Activated CD4-positive, alpha-beta T cell treated with anti-CD3 and anti-CD28 coated beads, Interleukin-2, amount 50 U/mL, for 24 hours (primary cell): ENCODE results near the gene CENPU.
"Not testable (repeated sequence)": the region's sequence is repeated elsewhere in the genome, so short reads cannot be mapped to it uniquely, and the experiment has no call there.

Source experiments
- DNase-seq, 2 donors: peaks; one replicate each; pipeline ENCODE4 v3.0.0-alpha.2; 2020; ENCODE audit warnings: low read depth in 1 of 2, low spot score in 1 of 2

The CENPU gene, protein sequence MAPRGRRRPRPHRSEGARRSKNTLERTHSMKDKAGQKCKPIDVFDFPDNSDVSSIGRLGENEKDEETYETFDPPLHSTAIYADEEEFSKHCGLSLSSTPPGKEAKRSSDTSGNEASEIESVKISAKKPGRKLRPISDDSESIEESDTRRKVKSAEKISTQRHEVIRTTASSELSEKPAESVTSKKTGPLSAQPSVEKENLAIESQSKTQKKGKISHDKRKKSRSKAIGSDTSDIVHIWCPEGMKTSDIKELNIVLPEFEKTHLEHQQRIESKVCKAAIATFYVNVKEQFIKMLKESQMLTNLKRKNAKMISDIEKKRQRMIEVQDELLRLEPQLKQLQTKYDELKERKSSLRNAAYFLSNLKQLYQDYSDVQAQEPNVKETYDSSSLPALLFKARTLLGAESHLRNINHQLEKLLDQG

DNA sequence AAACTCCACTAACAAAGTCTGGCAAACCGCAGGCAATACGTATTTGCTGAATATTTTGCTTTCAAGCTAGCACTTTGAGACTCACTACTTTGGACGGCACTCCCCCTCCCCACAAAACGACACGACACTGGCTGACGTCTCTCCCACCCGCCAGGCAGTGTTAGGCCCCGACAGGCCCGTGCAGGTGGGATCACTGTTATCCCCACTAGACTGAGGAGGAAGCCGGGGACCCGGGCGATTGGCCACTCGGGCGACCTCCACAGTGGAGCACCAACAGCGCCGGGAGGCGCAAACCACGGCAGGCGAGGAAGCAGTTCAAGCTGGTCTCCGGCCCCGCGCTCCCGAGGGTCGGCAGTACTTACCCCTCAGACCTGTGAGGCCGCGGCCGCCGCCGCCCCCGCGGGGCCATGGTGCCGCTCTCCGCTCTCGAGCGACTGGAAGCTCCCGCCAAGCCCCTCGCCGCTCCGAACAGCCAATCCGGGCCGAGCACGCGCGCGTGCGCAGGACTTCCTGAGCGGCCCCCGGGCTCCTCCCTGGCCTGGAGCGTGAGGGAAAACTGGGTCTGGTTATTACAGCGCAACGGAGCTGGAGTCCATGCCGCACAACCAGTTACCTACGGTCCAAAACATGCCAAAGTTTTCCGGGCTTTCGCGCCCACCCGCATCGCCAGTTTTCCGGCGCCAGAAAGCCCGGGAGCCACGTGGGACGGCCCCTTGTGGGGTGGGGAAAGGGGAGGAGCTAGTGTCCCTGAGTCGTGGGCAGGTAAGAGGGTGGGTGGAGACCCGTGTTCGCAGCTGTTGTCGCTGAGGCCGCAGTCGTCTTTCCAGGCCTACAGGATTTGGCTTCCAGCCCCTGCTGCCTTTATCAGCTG, at the start of gene CENPU:
Gene CENPU (minus strand): TSS at position 443 of the 871 bp plus-strand sequence. CDS start 34 bp downstream, at position 409.
- DNase-seq: peak; percentile 91 to 93

DNA sequence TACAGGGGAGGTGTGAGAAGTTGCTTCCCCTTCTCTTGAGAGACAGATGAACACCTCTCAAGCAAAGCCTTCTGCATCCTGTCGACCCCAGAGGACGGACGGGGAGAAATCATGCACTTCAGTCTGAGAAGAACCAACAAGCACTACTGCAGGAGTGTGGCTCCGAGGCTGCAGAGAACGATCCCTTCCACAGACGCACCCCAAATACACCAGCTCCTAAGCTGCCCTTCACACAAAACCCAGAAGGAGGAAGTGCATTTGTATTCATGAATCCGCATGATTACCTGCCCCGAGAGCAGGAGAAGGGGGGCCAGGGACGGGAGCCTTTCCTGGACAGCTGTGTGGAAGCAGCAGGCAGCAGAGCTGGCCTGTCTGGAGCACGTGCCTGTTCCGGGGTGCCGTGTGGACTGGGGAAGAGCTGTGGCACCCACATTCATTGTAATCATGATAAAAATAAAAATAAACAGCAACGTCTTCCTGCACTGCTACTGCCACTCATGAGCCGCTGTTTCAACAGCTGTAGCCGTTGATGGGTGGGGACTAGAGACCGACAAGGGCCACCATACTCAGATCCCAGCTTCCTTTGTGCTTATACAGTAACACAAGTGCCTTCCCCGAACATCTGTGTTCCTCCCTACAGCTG, 49.0 kb upstream of the CENPU start:
- DNase-seq: no peak

DNA sequence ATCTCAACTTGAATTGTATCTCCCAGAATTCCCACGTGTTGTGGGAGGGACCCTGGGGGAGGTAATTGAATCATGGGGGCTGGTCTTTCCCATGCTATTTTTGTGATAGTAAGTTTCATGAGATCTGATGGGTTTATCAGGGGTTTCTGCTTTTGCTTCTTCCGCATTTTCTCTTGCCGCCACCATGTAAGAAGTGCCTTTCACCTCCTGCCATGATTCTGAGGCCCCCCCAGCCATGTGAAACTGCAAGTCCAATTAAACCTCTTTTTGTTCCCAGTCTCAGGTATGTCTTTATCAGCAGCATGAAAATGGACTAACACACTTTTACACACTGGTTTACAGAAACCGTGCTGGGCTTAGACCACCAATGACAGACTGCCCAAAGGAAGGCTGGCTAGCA, 45.3 kb upstream of the CENPU start:
- not testable (repeated sequence) for DNase-seq

DNA sequence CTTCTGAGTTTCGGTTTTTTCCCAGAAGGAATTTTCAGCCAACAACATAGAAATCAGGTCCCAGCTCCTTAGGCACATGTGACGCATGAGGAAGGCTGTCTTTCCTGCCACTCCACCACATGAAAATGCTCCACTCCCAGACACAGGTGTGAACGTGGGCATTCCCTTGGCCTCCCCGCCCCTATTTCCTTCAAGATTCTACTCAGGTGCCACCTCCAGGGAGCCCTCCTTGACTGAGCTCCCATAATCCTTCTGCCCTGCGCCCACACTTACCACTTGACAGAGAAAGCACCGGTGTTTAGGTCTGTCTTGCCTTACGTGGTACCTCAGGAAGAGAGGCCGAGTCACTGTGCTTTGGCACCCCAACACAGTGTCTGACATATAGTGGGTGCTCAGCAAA, 44.4 kb upstream of the CENPU start:
- no peak for DNase-seq

DNA sequence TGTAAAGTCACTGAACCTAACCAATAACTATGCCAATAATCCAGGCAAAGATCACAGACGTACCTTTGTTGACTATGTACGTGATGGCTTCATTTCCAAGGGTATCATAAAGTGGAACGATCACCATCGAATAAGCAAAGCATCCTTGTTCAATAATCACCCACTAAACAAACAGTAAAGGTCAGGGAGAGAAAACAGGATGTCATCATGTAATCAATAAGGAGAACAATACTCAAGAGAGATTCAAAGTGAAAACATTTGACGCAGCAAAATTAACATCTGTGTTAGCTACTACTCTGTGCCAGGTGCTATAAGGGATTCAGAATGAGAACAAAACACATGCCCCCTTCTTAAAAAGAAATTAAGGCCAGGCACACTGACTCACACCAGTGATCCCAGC, 42.9 kb upstream of the CENPU start:
- DNase-seq: no peak

DNA sequence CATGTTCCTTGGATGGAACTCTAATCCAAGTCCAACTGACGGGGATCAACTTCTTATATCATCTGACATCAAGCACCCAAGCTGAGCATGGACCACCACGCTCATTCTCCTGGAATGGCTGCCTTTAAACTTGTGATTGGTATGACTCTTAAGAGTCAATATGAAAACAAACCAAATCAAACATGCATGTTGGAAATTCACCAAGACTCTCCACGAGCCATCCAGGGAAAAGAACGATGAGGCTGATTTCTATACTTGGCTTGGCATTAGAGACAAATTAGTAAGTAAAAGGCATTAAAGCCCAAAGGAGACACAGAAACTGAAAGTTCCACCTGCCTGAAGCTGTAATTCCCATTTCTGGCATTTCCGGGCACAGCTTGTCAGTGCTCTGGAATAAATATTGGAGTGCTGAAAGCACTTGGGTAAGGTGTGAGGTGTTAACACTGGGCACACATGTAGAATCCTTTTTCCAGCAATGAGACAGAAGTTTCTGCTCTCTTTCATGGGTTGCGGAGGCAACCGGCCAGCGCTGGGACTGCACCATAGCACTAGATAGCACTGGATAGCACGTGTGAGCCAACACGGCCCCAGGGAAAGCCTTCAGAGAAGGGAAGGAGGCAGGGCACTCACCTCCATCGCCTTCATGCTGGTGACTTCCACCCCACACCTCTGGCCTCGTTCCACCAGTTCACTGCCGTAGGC, 42.1 kb upstream of the CENPU start:
- DNase-seq: no peak

DNA sequence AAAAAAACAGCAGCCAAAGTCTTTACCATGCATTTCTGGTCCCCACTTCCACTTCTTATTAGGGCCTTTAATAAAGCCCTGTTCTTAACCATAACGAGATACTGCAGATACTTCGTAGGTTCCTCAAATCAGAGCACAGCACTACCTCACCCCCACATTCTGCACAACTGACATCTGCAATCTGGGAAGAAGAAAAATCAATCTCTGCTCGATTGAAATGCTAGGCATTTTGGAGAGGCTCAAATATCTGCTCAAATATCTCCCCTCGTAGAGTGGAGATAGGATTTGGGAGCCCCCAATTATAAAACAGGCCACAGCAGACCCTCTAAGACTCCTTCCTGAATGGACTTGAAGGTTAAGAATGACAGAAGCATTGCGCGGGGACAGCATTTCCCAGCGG, 40.3 kb upstream of the CENPU start:
- no peak for DNase-seq

DNA sequence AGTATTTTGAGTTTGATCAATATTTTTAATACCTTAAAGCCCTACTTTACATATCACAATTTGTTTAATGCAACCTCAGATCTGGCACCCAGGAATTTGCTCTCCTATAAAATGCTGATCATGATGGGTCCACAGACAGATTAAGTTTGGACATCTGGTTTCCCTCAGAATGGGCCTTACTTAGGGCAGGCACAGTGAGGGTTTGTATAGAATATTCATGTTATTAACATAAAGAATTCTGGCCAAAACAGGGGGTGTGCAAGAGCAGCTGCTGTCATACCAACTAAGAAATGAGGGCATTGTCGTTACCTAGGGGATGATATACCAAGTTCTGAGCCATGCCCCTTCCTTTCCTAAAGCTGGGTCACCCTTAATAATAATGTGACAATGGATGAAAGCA, 37.5 kb upstream of the CENPU start:
- no peak for DNase-seq

DNA sequence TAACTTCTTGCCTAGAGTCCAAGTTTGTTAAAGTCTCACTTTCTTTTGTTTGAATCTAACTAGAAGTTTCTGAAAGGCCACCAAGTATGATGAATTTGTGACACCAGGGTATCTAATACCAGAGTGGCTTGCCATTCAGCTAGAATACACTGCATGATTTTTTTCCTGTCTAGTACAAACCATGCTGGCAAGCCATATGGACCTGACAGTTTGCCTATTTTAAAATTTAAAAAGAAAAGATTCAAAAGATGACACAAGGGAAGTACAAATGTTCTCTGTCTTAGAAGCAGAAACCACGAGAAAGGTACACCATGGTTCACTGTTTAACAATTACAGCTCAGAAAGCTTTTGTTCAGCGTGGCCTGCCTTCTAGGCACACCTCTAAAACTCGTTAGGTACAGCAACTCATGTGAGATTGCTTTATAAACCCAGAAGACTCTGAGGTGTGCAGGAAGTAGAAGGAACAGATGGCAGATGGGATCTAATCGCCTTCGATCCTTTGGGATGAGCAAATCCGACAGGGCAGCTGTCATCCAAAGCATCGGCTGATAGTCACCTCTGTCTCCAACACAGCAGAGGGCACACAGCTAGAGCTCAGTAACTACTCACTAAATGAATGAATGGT, 35.4 kb upstream of the CENPU start:
- no peak for DNase-seq

DNA sequence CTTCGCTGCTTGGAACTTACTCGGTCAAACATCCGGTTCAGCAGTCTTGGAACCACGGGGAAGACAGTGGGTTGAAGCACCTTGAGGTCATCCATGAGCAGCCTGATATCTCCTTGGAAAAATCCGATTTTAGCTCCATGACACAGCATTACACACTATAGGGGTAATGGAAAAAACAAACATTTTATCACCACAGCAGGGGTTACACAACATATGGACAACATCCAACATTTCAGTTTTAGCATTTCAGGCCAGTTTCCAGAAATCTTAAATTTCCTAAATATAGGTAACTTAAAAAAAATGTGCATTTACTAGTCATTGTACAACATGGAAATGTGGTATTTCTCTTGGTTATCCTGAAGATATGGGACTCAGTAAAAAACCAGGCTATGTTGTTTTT, 34.4 kb upstream of the CENPU start:
- DNase-seq: no peak

DNA sequence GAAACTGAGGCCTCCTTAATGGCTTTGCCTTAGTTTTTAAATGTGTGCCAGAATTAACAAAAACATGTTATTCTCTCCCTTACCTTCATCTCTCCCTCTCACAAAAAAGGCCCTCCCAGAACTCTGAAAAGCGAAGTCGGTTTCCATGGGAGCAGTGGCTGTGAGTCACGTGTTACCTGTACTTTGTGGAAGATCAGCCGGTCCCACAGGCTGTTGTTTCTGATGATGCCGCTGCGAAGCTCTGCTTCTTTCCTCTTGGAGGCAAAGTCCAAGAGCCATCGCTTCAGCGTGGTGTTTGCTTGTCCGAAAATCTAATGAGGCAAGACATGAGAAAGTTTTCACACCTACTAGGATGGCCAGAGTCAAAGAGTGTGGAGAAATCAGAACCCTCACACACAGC, 32.5 kb upstream of the CENPU start:
- DNase-seq: no peak

DNA sequence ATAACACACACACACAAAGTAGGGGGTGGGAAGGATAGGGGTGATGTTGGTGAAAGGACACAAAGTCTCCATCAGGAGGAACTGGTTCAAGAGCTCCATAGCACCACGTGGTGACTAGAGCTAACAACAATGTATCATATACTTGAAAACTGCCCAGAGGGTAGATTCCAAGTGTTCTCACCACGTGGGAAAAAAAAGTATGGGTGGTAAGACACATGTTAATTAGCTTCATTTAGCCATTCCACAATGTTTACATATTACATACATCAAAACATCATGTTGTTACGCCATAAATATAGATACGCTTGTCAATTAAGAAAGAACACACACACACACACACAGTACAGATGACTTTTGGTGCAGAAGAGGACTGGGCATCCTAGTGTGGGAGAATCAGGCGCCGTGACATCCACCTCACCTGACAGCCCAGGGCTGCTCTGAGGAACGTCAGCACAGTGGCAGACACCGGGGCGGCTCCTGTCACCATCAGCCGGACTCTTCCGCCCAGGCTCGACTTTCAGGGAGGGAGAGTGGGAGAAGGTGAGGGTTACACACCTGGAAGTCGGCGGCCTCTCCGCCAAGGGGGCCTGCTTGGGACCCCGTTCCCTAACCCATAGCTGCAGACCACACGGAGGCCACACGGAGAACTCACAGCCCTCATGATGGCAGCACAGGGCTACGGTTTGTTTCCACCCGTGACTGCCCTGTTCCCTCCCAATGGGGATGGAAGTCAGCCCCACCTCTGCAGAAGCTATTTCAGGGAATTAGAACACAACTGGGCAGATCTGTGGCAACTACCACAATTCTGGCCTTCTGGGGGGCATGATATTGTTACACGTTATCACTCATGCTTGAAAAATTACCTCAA, 31.8 kb upstream of the CENPU start:
- DNase-seq: no peak

DNA sequence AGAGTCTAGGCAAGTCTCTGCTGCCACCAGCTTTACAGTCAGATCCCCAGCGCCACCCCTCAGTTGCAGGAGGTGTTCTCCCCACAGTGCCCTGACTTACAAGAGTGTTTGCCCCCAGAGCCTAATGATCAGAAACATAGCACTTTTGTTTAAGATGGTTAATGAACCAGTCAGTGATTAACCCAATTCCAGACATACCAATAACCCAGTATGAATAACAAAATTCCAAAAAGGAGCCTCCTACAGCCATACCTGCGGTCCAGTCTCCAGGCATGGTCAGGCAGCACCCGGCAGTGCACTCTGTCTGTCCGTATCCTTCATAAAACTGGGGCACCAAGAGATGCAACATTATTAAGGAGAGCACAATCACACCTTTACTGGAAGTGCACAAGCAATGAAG, 30.7 kb upstream of the CENPU start:
- DNase-seq: no peak

DNA sequence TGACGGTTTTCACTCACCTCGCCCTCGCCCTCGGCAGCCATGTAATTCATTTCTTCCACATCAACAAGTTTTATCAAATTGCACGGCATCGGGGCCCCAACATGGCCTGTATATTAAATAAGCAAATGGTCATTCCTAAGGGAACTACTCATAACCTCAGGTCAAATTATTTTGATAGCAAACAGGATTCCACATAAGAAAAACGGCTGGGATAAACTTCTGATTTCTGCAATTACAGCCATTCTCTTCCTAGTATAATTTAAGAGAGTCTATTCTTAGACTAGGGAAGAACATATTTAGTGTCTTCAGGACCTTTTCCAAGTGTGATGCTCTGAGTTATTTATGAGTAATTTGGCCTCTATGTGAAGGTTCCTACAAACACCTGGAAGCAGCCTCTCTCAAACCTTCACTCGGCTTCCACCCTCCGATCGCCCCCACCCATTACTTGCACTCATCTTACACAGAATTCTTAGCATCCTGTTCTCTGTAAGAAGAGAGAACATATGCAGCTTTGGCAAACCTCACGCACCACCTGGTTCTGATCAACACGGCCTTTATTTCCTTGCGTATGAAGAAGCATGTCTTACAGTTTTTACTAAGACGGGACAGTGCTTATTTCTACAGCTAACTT, 29.4 kb upstream of the CENPU start:
- no peak for DNase-seq

DNA sequence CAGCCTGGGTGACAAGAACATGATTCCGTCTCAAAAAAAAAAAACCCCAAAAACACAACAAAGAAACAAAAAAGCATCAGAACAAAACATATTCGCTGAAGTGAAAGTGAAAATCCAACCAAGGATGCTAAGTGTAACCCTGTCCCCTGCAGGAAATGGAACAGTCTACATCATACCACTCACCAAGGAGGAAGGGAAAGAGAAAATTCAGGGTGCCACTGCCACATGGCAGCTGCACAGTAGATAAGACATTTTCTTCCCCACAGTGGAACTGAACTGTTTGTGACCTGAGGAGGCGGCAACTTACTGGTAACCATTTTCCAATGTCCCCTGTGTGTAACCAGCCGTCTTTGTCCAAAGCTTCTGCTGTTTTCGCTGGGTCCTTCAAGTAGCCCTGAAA, 28.2 kb upstream of the CENPU start:
- DNase-seq: peak; percentile 9 to 33

DNA sequence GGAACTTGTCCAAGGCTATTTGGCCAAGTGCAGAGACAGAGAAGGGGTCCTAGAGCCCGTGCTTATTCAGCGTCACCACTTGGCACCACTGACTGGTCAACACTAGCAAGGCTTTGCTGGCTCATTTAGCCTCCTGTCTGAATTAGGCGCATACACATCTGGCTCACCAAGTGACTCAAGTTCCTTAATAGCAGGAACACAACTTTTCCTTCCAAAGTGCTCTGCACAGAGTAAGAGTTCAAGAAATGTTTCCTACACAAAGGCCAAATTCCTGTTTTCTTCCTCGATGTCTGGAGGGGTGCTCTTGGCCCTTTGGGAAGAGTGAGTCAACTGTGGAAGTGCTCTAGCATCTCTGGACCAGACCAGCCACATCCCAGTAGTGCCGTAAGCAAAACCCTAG, 26.8 kb upstream of the CENPU start:
- DNase-seq: no peak

DNA sequence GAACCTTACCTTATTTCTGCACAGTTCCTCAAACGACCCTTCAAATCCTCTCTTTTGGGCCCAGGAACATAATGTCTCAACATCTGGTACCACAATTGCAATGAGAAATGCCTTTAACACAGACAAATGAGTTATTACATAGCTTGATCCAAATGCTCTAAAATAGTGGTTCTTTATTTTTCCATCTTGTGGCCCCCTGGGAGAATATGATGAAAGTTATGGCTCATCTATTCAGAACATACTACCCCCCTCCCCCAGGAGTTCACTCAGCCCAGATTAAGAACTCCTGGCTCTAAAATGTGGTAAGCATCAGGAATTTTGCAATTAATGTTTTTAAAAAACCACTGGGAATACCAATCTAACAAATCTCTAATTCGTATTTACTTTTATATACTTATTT, 23.9 kb upstream of the CENPU start:
- DNase-seq: no peak

DNA sequence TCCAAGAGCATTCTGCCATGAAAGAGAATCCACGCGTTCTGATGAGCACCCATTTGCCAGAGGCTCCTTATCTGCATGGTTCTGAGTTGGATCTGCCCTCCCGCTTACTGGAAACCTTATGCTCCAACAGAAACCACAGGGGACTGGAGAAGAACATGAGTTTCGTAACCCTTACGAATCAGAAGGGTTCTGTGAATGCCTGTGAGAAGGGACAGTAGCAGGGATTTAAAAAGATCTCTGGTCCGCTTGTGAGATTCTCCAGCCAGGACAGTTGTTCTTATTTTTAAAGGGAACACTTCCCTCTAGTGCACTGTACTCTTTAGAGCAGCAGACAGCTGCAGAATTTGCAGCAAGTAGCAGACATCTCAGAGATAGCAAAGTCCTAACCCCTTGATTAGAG, 22.5 kb upstream of the CENPU start:
- no peak for DNase-seq

DNA sequence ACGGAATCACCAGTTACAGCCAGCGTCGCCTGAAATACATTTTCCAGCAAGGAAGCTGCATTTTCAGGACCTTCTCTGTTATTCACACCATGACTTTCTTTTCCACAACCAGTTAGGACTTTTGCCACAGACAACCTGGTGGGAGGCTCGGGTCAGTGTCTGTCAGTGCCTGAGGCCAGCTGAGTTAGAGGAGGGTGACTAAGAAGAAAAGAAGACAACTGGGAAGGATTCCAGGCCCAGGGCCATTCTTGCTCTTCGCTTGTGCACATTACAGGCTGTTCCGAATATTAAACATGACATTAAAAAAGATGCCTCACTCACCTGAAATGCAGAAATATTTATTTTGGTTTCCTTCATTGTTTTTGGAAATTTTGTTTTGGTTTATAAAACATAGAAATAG, 21.4 kb upstream of the CENPU start:
- DNase-seq: no peak
